Midbrain (tissue), 1 donor: ENCODE results near the gene C3orf70.
"Not testable (repeated sequence)": the region's sequence is repeated elsewhere in the genome, so short reads cannot be mapped to it uniquely, and the experiment has no call there.

ENCODE experiments used
- DNase-seq: peaks from one replicate; lab custom pipeline; 2025; lab: John Stamatoyannopoulos, UW

The C3orf70 gene

DNA sequence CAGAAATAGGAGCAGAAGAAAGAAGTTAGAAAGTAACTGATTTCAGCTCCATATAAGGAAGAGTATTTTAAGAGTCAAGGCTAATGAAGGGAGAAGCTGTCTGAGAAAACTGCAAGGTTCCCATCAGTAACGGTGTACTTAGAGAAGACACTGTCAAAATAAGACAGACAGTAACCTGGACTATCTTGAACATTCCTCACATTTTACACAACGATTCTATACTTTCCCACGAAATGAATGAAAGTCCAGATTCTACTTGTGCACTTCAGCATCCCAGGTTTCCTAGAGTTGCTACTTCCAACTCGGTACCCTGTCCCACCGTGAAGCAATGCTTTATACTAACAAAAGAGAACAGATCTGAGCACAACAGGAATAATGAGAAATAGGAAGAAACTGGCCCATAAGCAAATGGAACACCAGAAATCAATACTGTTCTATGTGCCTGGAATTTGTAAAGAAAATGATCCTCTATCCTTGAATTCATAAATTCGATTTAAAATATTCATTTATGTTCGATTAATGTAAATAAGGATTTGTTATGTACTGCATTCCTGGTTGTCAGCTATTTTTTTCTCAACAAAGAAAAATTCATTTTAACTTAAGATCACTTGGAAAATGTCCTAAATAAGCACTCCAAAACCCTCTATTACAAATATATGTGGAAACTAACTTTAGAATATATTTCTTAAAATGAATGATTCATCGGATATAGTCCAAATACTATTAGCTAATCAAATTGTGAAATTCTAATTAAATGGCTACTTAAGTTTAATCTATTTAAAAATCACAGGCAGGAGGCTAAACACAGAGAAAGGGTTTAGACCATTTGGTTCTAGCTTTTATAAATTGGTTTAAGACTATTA, 1.5 kb downstream of the C3orf70 start:
- DNase-seq = no peak

DNA sequence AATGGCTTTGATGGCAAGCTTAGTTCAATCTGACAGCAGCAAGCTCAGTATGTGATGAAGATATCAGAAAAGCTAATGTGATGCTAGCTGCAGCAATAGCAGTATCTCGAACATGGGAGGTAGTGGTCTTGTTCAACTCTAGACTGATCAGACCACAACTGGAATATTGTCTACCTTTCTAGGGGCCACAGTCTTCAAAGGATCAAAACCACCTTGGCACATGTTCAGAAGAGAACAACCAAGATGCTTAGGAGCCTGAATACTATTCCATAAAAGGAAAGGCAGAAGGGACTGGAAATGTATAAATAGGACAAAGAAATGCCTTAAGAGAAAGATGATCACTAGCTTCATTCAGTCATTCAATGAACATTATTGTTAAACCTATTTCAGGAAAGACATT, 2.3 kb downstream of the C3orf70 start:
- no peak for DNase-seq

DNA sequence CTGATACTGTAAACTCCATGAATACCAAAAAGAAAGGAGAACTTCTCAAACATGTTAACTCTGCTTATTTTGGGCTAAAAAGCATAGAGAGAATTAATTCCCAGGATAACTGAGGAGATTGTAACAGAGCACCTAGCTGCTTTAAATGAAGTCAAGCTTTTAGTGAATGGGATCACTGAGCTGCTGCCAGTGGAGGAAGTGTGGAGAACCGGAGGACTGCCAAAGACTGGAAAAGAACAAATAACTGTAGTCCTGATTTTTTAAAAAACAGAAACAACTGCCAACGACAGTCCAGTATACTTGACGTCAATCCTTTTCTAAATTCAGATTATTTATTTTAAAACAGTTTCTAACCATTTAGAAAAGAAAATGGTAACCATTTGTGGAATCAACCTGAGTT, 3.3 kb downstream of the C3orf70 start:
- peak; percentile 47 for DNase-seq

DNA sequence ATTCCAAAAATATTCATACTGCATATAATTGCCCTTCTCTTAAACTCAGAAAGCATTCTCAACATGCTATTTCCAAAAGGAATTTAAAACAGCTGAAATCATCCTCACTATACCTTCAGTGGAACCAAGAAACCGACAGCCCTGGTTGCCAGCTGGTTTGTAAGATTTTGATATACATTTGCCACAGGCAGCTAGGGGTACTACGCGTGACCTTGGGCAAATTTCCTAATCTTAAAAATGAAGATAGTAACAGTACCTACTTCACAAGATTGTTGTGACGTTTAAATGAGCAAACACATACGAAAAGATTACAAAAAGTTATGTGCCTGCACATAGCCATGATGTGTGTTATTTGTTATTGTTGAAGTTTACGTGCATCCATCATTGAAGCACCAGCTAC, 7.3 kb downstream of the C3orf70 start:
- DNase-seq = no peak

GRCh38 chr3:185144784-185145183, 8.1 kb downstream of the C3orf70 start:
- no peak for DNase-seq

GRCh38 chr3:185137821-185138220, 15.0 kb downstream of the C3orf70 start:
- no peak for DNase-seq

GRCh38 chr3:185134509-185134908, 18.4 kb downstream of the C3orf70 start:
- DNase-seq = no peak

DNA sequence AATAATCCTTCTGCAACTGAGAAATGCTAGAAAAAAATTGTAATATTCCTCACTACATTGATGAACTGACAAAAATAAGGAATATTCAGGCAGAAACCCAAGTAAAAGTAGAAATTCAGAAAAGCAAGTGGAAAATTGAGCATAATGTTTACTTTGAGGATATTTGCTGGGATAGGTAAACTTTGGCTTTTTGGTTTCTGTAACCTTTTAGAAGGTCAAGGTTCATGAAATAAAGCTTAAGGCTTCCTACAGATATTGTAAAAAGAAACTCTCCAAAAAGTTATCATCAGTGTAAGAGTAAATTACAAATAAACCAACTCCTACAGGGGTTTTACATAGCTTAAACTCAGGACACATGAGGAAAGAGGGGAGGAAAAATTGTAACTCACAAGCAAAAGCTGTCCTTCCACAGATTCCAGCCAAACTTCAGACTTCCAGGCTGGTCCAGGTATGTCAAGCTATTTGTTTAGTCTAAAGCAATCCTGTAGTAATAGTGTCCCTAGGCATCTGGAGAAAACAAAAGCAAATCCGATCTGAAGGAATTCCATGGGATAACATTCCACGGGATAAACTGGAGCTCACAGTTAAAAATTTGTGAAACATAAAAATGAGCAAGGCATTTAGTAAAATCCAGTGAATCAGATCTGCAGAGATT, 21.1 kb downstream of the C3orf70 start:
- no peak for DNase-seq

- no peak for DNase-seq
Measured at GRCh38 chr3:185129083-185129482, 23.8 kb downstream of the C3orf70 start.

DNA sequence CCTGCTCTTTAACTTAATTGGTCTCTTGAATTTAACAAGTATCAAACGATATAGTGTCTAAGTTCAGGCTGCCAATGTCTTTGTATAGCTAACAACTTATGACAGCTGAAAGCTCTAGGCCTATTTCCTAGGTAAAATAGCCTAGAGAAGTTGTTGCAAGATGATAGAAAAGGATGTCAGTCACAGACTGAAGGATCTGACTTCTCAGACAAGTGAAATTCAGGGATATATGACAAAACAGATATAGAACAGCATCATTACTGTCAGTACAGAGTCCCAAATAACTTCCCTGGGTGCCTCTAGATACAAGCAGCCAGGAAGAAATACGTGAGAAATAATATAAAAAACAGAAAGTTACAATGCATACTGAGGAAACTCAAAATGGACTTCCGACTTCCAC, 26.7 kb downstream of the C3orf70 start:
- no peak for DNase-seq

- no peak for DNase-seq
Measured at GRCh38 chr3:185120126-185120525, 32.7 kb downstream of the C3orf70 start.

DNA sequence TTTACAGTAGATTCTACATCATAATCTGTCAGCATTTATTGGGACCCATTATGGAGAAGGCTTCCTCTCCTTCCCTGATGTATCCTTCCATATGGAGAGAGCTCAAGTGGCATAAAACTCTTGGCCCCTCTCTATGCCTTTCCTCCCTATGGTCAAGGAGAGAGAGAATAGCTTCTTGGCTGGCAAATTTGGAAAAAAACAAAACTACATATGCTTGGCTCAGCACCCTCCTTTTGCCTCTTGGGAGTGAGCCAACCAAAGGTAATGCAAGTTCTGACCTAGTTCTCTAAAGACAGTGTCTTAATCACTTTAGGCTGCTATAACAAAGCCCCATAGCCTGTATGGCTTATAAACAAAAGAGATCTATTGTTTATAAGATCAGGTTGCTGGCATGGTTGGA, 37.5 kb downstream of the C3orf70 start:
- DNase-seq = no peak

- no peak for DNase-seq
Measured at GRCh38 chr3:185114756-185115155, 38.1 kb downstream of the C3orf70 start.

GRCh38 chr3:185112186-185112585, 40.7 kb downstream of the C3orf70 start:
- DNase-seq = no peak

GRCh38 chr3:185109012-185109411, 43.8 kb downstream of the C3orf70 start:
- DNase-seq = not testable (repeated sequence)

DNA sequence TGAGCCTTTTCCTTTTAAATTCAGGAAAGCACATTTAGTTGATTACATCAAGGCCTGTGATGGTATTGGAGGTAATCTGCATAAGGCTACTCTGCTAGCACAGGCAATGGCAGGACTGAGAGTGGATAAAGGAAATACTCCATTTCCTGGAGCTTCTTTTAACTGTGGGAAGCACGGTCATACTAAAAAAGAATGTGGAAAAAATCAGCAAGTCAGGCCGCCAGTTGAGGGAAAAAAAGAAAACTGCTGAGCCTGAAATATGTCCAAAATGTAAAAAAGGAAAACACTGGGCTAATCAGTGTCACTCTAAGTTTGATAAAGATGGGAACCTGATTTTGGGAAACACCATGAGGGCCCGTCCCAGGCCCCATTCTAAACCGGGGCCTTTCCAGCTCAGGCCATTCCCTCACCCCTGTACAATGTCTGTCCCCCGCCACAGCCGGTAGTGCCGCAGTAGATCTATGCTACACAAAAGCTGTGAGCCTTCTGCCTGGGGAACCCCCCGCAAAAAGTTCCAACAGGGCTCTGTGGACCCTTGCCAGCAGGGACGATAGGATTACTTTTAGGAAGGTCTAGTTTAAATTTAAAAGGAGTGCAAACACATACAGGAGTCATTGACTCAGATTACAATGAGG, 46.5 kb downstream of the C3orf70 start:
- DNase-seq = not testable (repeated sequence)

- DNase-seq = no peak
Measured at GRCh38 chr3:185103359-185104127, 49.3 kb downstream of the C3orf70 start.

- DNase-seq = no peak
Measured at GRCh38 chr3:185094697-185095096, 58.2 kb downstream of the C3orf70 start.

DNA sequence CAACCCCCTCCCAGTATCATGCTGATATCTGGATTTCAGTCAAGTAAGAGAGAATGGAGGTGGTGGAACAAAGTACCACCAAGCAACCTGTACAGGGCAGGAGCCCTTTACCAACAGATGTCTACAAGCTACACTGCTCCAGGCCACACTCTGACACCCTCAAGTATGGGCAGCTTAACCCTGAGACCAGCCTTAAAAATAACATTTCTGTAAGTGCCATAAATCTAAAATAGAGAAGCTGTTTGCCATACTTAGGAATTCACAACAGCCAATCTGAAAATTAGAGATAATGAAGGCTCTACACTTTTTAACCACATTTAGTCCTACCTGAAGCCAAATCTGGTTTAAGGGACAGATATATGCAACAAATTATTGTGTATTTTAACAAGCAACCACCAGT, 59.7 kb downstream of the C3orf70 start:
- DNase-seq = no peak

DNA sequence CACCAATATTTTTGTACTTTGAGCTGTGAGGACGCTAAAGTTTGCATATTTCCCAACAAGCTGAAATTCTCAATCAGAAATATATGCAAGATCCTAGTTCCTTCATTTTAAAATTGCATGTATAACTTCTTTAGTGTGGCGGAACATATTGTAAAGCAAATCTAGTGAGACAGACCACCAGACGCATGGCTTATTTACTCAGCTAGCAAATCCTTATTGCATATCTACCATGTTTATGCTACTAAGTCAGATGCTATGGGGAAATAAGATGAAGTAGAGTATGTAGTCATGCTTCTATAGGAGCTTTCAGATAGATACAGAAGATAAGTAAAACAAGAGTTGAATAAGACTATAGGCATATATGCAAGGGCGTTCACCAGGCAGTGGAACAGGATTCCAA, 62.0 kb downstream of the C3orf70 start:
- no peak for DNase-seq

- no peak for DNase-seq
Measured at GRCh38 chr3:185089751-185090150, 63.1 kb downstream of the C3orf70 start.

DNA sequence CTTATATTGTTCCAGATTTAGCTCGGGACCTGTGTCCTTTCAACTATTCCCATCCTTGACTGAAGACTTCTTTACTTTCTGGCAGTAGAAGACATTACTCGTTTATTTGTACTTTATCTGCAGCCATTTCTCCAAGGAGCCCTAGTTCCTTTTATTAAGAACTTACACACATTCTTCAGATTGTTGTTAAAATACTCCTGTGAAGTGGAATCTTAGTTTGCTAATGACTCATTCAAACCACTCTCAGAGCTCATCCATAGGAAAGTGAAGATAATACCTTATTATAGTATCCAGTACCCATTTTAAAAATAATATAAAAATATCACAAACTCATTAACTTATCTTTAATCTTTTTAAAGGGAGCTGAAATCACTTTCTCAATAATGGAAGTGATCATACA, 63.5 kb downstream of the C3orf70 start:
- no peak for DNase-seq
